Measurements from ENCODE around the gene CDKN1C.

The CDKN1C gene

DNA sequence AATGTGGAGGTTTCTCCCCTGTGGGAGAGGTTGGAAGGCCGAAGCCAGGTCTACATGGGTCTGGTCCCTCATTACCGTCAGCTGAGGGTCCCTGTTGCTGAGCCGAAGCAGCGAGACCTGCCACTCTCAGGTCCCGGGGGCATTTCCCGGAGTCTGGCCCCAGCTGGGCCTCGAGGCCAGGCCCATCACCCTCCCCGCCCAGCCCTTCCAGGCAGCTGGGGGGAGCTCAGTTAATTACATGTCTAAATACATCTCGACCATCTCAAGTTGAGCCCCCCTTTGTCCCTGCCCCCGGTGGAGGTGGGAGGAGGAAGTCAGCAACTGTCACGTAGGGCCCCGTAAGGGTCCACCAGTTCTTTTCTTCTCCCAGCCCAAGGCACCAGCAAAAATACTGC, 3.6 kb downstream of the CDKN1C start:
- H3K27ac Mint-ChIP-seq = peak overlapping the region; percentile 81 to 88 (median 83)
- H3K4me1 Mint-ChIP-seq = peaks cover 32% of the 10 kb centered on the region
- TF ChIP-seq, protein P1, sequence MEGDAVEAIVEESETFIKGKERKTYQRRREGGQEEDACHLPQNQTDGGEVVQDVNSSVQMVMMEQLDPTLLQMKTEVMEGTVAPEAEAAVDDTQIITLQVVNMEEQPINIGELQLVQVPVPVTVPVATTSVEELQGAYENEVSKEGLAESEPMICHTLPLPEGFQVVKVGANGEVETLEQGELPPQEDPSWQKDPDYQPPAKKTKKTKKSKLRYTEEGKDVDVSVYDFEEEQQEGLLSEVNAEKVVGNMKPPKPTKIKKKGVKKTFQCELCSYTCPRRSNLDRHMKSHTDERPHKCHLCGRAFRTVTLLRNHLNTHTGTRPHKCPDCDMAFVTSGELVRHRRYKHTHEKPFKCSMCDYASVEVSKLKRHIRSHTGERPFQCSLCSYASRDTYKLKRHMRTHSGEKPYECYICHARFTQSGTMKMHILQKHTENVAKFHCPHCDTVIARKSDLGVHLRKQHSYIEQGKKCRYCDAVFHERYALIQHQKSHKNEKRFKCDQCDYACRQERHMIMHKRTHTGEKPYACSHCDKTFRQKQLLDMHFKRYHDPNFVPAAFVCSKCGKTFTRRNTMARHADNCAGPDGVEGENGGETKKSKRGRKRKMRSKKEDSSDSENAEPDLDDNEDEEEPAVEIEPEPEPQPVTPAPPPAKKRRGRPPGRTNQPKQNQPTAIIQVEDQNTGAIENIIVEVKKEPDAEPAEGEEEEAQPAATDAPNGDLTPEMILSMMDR (IDR thresholded peaks at IDR 0.05; ENCODE audit: unreplicated experiment in 3 of 3) = no peak
- peaks cover 10% of the 10 kb centered on the region for H3K27me3 Mint-ChIP-seq (ENCODE audit: low read depth)
- H3K4me3 Mint-ChIP-seq = peak overlapping the region; percentile 86 to 92 (median 89)
- H3K9me3 Mint-ChIP-seq = no peaks in the 10 kb centered on the region
- H3K36me3 Mint-ChIP-seq (ENCODE audit: low read depth) = peaks cover 31% of the 10 kb centered on the region

DNA sequence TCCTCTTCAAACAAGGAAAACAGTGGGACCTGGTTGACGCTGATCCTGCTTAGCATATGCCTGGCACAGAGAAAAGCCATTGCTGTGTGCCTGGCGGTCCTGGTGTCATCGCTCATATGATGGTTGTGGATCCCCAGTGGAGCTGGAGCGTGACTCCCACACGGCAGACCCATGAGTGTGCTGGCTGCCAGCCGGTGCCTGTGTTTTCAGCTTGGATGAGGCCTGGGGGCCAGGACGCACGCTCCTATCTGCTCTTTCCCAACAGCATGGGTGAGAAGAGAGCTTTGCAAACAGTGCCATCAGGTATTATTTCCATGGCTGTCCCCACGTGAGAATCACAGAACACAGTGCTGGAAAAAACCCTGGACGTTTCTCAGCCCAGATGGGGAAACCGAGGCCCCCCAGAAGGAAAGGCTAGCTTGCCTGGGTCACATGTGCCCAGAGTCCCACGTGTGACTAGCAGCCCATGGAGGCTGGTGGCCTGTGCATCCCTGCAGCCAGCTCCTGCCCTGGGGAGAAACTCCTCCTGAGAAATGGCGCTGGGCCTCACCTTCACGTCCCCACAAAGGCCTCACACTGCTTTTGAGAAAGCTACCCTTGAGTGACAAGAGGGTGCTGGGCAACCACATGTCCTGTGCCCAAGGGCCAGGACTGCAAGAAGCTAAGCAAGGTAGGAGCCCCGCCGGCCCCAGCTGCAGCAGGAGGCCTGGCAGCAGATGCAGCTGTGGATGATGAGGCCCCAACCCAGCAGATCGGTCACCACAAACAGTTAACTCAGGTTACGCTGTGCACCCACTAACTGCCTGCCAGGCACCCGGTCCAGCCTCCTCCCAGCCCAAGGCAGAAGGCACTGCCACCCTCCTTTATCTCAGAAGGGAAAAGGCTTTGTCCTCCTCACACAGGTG, 4.2 kb downstream of the CDKN1C start:
- H3K27ac Mint-ChIP-seq = peak overlapping the region in 2 of 3 experiments; percentile 28 to 81
- peaks cover 31% of the 10 kb centered on the region for H3K36me3 Mint-ChIP-seq (ENCODE audit: low read depth)
- no peaks in the 10 kb centered on the region for H3K9me3 Mint-ChIP-seq
- peak overlapping the region; percentile 58 to 89 (median 62) for H3K4me3 Mint-ChIP-seq
- TF ChIP-seq, protein P1 (IDR thresholded peaks at IDR 0.05; ENCODE audit: unreplicated experiment in 3 of 3) = no peak
- H3K4me1 Mint-ChIP-seq = peaks cover 26% of the 10 kb centered on the region
- H3K27me3 Mint-ChIP-seq (ENCODE audit: low read depth) = peaks cover 10% of the 10 kb centered on the region

DNA sequence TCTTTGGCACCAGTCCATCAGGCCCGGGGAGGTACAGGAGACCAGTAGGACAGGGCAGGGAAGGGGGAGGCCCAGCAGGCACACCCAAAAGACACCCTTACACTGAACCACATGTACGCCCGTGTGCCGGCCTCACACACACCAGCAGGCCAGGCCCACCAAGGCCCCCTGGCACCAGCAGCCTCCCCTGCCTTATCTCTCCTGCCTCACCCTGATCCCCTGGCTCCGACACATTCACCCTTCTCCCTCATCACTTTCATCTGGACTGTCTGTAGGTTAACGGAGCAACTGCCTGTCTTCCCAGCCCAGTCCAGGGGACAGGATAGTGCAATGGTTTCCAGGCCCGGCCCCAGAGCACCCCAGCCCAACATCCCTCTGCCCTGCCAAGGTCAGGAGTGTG, 4.9 kb downstream of the CDKN1C start:
- H3K4me1 Mint-ChIP-seq = peaks cover 26% of the 10 kb centered on the region
- peaks cover 4% of the 10 kb centered on the region for H3K9me3 Mint-ChIP-seq
- peaks cover 10% of the 10 kb centered on the region for H3K27me3 Mint-ChIP-seq (ENCODE audit: low read depth)
- H3K36me3 Mint-ChIP-seq (ENCODE audit: low read depth) = peaks cover 36% of the 10 kb centered on the region
- no peak overlapping the region for H3K4me3 Mint-ChIP-seq
- peak overlapping the region in 1 of 3 experiments; percentile 28 for H3K27ac Mint-ChIP-seq
- TF ChIP-seq, protein P1 (IDR thresholded peaks at IDR 0.05; ENCODE audit: unreplicated experiment in 3 of 3) = no peak

DNA sequence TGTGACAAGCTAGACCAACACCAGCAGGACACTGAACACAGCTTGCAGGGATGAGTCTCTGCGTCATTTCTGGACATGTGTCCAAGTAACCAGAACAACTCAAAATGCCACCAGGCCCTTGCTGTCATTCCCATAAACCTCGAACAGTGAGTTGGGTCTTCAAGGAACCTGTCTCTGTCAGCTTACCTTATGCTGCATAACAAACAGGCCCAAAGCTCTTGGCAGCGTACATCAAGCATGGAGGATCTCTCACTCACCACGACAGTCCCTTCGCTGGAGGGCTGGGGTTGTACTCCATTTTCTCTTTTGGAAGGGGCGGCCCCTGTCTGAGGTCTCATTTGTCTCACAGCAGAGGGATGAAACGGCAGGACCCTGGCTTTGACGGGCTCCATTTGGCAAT, 6.8 kb downstream of the CDKN1C start:
- H3K9me3 Mint-ChIP-seq = peaks cover 18% of the 10 kb centered on the region
- H3K36me3 Mint-ChIP-seq (ENCODE audit: low read depth) = peaks cover 43% of the 10 kb centered on the region
- H3K27me3 Mint-ChIP-seq (ENCODE audit: low read depth) = peaks cover 14% of the 10 kb centered on the region
- peaks cover 26% of the 10 kb centered on the region for H3K4me1 Mint-ChIP-seq
- TF ChIP-seq, protein P1 (IDR thresholded peaks at IDR 0.05; ENCODE audit: unreplicated experiment in 3 of 3) = no peak
- no peak overlapping the region for H3K4me3 Mint-ChIP-seq
- no peak overlapping the region for H3K27ac Mint-ChIP-seq

- Mint-ChIP-seq H3K27ac (peak overlapping the region in 1 of 3 experiments; percentile 66), H3K4me3 (no peak overlapping the region), H3K4me1 (peaks cover 16% of the 10 kb centered on the region), H3K36me3 (ENCODE audit: low read depth) (peaks cover 33% of the 10 kb centered on the region), H3K9me3 (peaks cover 18% of the 10 kb centered on the region), H3K27me3 (ENCODE audit: low read depth) (peaks cover 8% of the 10 kb centered on the region)
- TF ChIP-seq, protein P1 (IDR thresholded peaks at IDR 0.05; ENCODE audit: unreplicated experiment in 3 of 3) = no peak
These were observed 8.1 kb downstream of the CDKN1C start for GRCh38 chr11:2877474-2877873.

Measured in nephron (organoid).